PC-9 (cell line): ENCODE measurements around the gene KCNC4.

ENCODE experiments used
- EZH2 ChIP-seq: fragments of 200-600 bp; sonication (generic); IDR thresholded peaks from 2 replicates; pipeline ENCODE4 v1.8.0; 2017; ENCODE audit warnings: antibody characterized with exemption, low read depth
- TF ChIP-seq, protein P1 (sequence below): fragments of 200-600 bp; sonication (generic); conservative IDR thresholded peaks from 2 replicates; pipeline ENCODE4 v1.6.1; 2017; ENCODE audit warnings: mixed run types, antibody characterized with exemption, mild to moderate bottlenecking, moderate library complexity

DNA sequence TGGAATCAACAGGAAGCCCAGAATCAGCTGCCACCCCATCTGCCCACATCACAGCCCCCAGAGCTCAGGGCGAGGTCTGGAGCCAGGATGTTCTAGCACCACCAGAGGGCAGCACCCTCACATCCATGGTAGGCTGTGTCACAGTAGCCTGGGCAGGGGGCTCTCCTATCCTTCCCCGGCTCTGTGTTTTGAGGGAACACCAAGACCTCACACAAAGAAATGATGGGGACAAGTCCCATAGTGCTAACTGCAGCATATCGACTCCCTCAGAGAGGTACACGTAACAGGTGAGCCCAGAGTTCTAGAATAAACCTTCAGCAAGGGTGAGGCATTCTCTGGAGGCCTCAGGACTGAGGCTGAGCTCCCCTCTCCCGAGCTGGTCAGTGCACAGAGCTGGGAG is 2.3 kb upstream of the KCNC4 start:
- TF ChIP-seq, protein P1, sequence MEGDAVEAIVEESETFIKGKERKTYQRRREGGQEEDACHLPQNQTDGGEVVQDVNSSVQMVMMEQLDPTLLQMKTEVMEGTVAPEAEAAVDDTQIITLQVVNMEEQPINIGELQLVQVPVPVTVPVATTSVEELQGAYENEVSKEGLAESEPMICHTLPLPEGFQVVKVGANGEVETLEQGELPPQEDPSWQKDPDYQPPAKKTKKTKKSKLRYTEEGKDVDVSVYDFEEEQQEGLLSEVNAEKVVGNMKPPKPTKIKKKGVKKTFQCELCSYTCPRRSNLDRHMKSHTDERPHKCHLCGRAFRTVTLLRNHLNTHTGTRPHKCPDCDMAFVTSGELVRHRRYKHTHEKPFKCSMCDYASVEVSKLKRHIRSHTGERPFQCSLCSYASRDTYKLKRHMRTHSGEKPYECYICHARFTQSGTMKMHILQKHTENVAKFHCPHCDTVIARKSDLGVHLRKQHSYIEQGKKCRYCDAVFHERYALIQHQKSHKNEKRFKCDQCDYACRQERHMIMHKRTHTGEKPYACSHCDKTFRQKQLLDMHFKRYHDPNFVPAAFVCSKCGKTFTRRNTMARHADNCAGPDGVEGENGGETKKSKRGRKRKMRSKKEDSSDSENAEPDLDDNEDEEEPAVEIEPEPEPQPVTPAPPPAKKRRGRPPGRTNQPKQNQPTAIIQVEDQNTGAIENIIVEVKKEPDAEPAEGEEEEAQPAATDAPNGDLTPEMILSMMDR, result peak; percentile 99
- no peak for TF ChIP-seq EZH2
